Fibroblast of lung (primary cell): ENCODE measurements around the gene ECHS1.

Experiments used
- EZH2 ChIP-seq: IDR thresholded peaks from 2 replicates; pipeline ENCODE4 v1.5.1; 2012; ENCODE audit warnings: low read length, control low read depth, mild to moderate bottlenecking; ENCODE audit errors: missing control alignments
- TF ChIP-seq, protein P1 (sequence below), 2 donors: IDR thresholded peaks in 1 of 2; conservative IDR thresholded peaks in 1 of 2; 1 replicate in 1 of 2; 2 replicates in 1 of 2; pipeline ENCODE4 v1.5.1; 2011 to 2012; ENCODE audit warnings: low read length in 2 of 2, control low read depth in 1 of 2, inconsistent platforms in 1 of 2, low read depth in 1 of 2, mild to moderate bottlenecking in 1 of 2

DNA sequence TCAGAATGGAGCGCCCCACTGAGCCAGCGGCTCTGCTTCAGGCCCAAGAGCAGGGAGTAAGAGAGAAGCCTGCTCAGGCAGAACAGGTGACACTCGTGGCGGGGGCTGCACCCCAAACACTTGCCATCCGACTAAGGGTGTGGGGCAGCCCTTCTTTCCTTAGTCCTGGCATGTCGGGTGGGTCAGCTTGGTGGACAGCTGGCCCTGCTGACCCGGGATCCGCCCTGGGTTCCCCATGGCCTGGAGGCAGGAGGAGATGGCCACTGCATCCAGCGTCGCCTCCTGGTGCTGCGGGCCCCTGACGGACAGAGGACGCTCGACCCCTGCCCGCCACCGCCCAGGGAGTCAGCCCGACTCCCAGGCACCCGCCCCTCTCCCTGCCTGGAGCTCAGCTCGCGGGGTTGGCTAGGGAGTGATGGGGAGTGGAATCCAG is 4.7 kb upstream of the ECHS1 start:
- TF ChIP-seq, protein P1, sequence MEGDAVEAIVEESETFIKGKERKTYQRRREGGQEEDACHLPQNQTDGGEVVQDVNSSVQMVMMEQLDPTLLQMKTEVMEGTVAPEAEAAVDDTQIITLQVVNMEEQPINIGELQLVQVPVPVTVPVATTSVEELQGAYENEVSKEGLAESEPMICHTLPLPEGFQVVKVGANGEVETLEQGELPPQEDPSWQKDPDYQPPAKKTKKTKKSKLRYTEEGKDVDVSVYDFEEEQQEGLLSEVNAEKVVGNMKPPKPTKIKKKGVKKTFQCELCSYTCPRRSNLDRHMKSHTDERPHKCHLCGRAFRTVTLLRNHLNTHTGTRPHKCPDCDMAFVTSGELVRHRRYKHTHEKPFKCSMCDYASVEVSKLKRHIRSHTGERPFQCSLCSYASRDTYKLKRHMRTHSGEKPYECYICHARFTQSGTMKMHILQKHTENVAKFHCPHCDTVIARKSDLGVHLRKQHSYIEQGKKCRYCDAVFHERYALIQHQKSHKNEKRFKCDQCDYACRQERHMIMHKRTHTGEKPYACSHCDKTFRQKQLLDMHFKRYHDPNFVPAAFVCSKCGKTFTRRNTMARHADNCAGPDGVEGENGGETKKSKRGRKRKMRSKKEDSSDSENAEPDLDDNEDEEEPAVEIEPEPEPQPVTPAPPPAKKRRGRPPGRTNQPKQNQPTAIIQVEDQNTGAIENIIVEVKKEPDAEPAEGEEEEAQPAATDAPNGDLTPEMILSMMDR (conservative IDR thresholded peaks at IDR 0.05 in 1 of 2, IDR thresholded peaks at IDR 0.05 in 1 of 2; ENCODE audit: low read depth in 1 of 2, low read length in 2 of 2) = no peak
- TF ChIP-seq EZH2 = no peak
